AG04450 (cell line): Measurements from ENCODE around the gene CNTN1. TPM values are rescaled to one million over a fixed set of nuclear protein-coding genes. Genes with fewer than 3 reads are reported as not detected.
A peak's percentile ranks its signal among the peaks of the same experiment; 100 is the strongest.

Experiments used
- CTCF ChIA-PET: fragments of 300-600, 350-600 bp; formaldehyde crosslinking; extraction: SDS; loops from one replicate; lab custom pipeline; 2022; ENCODE audit warnings: antibody characterized with exemption, inconsistent platforms; lab: Charles Lee
- POLR2A ChIA-PET: fragments of 350-600 bp; formaldehyde crosslinking; extraction: SDS; loops from one replicate; lab custom pipeline; 2021; ENCODE audit warnings: antibody characterized with exemption, inconsistent platforms; lab: Yijun Ruan, JAX
- DNase-seq: peaks from one replicate; pipeline ENCODE4 v3.0.0-alpha.2; 2011; ENCODE audit warnings: low read depth, low spot score
- H3K27ac ChIP-seq: one replicate; pipeline ENCODE4 v1.5.1; 2012; ENCODE audit warnings: low read depth, low read length, control low read depth
- H3K27me3 ChIP-seq: one replicate; pipeline ENCODE4 v1.6.0; 2012; ENCODE audit warnings: low read length; ENCODE audit not compliant: control insufficient read depth, insufficient read depth
- H3K4me3 ChIP-seq: 2 replicates; pipeline ENCODE4 v1.5.1; 2011; ENCODE audit warnings: mild to moderate bottlenecking, low read depth, low read length, control low read depth
- H3K9me3 ChIP-seq: 2 replicates; pipeline ENCODE4 v1.5.1; 2012; ENCODE audit warnings: low read length; ENCODE audit not compliant: control insufficient read depth, insufficient read depth
- polyA plus RNA-seq: library from polyadenylated mRNA; depleted of rRNA; stranded (reverse); fragments of >200 nt; gene quantifications from 2 replicates; pipeline ENCODE4 v1.2.3, GENCODE V29; 2011
- TF ChIP-seq, protein P1 (sequence below): IDR thresholded peaks from 2 replicates; pipeline ENCODE4 v1.5.1; 2011; ENCODE audit warnings: low read depth, low read length, control low read depth, inconsistent platforms

CNTN1 gene
- polyA plus RNA-seq, 1 experiment, result 0.19 TPM

DNA sequence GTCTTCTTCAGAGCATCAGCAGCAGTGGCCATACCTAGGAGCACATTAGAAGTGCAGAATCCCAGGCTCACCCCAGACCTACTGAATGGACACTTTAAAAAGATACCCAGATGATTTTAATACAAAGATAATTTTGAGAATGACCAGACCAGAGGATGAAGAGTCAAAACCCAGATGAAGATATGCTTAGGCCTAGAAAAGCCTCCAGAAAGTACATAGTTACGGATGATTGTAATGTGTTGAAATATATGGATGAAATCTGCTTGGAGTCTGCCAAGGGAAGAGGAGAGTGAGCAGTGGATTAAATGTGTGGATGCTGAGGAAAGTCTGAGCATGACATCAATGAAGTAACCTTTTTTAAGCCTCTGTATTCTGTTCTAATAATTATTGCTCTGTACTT is 245.7 kb downstream of the CNTN1 start:
- ChIA-PET POLR2A (no interaction called here), CTCF (no interaction called here)
- H3K9me3 ChIP-seq, result no peaks in the 10 kb centered on the region
- no peak overlapping the region for H3K27ac ChIP-seq
- no peaks in the 10 kb centered on the region for H3K27me3 ChIP-seq
- no peak overlapping the region for H3K4me3 ChIP-seq
- no peak for DNase-seq
- TF ChIP-seq, protein P1, sequence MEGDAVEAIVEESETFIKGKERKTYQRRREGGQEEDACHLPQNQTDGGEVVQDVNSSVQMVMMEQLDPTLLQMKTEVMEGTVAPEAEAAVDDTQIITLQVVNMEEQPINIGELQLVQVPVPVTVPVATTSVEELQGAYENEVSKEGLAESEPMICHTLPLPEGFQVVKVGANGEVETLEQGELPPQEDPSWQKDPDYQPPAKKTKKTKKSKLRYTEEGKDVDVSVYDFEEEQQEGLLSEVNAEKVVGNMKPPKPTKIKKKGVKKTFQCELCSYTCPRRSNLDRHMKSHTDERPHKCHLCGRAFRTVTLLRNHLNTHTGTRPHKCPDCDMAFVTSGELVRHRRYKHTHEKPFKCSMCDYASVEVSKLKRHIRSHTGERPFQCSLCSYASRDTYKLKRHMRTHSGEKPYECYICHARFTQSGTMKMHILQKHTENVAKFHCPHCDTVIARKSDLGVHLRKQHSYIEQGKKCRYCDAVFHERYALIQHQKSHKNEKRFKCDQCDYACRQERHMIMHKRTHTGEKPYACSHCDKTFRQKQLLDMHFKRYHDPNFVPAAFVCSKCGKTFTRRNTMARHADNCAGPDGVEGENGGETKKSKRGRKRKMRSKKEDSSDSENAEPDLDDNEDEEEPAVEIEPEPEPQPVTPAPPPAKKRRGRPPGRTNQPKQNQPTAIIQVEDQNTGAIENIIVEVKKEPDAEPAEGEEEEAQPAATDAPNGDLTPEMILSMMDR, result no peak

DNA sequence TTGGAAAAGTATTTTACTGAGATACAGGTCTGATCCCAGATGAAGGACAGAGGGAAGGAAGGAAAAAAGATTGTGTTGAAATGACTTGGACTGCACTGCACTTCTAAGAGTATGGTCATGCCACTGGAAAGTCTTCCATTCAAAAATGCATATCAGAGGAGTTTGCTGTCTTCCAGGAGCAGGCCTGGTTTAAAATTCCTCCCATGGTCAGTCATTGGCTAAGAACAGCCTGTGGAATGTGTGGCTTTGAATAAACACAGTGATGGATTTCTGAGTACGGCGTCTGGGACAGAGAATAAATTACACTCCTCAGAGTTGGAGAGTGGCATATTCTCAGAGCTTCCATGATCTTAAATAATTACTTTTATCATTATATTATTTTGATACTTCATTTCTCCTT is 250.1 kb downstream of the CNTN1 start:
- TF ChIP-seq, protein P1, result no peak
- no peaks in the 10 kb centered on the region for H3K27me3 ChIP-seq
- DNase-seq, result no peak
- H3K9me3 ChIP-seq, result no peaks in the 10 kb centered on the region
- ChIA-PET POLR2A (no interaction called here), CTCF (interaction anchor here (0.6 to 2.2 kb wide), 3 partner anchors 20 to 1082 kb away, joined by 3 to 6 read pairs (median 6); no protein-coding TSS in a partner anchor)
- H3K27ac ChIP-seq, result no peak overlapping the region
- H3K4me3 ChIP-seq, result no peak overlapping the region

DNA sequence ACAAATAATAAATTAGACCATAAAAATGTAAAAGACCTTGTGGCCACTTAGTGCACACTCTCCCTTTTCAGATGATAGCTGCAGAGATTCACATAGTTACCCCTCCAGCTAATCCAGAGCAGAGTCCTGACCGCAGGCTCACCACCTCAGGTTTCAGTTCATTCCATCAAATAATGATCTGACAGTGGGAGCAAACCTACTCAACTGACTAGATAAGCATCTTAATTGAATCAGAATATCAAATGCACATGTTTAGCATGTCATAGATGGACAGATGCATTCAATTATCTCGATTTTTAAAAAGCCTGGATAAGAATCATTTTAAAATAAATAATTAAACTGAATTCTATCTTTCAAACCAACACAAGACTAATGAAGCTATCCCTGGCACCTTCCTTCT is 253.5 kb downstream of the CNTN1 start:
- Histone ChIP-seq H3K4me3 (no peak overlapping the region), H3K27ac (no peak overlapping the region), H3K9me3 (no peaks in the 10 kb centered on the region), H3K27me3 (no peaks in the 10 kb centered on the region)
- CTCF ChIA-PET, result interaction anchor here (0.8 to 3.3 kb wide), 10 partner anchors 11 to 1426 kb away, joined by 3 to 59 read pairs (median 5); no protein-coding TSS in a partner anchor
- no peak for DNase-seq
- POLR2A ChIA-PET, result no interaction called here
- TF ChIP-seq, protein P1, result no peak

DNA sequence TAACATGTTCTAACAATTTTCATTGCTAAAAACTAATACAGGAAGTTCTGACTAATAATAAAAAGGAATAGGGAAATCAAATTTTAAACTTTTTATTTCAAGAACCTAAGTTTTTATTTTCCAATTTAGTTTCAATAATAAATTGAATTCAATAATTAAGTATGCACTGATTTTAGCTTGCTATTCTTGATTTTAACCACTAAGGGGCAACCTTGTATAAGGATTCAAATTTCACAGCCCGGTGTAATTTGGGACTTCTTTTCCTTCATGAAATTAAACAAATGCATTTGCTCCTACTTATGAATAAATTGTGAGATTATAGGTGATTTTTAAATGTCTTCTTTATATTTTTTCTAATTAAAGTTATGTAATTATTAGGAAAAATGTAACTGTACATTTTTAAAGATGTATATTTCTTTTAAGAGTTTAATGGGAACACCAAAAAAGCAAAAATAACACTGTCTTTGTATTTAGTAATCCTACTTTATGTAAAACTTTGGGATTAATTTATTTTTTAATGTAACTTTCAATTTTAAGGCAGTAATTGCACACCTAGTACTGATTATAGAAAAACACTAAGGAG is 254.5 kb downstream of the CNTN1 start:
- ChIA-PET CTCF (interaction anchor here (0.6 to 3.3 kb wide), 17 partner anchors 10 to 1425 kb away, joined by 3 to 59 read pairs (median 3); no protein-coding TSS in a partner anchor), POLR2A (no interaction called here)
- no peaks in the 10 kb centered on the region for H3K9me3 ChIP-seq
- no peak overlapping the region for H3K27ac ChIP-seq
- TF ChIP-seq, protein P1, result peak; percentile 60
- DNase-seq, result no peak
- no peaks in the 10 kb centered on the region for H3K27me3 ChIP-seq
- H3K4me3 ChIP-seq, result no peak overlapping the region

DNA sequence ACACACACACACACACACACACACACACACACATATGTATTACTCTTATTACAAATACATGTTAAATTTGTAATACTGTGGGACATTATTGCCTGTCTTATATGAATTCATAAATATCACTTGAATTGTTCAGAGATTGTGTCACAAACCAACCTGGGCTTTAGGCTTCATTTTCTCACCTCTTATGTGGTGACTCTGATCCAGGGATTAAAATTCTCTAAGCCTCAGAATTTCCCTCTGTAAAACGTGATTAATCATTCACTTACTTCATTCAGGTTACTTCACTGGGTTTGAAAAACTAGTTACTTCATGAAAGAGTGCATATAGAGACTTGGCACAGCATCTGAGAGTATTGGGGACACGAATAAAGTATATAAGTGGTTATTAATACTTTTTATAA is 255.6 kb downstream of the CNTN1 start:
- DNase-seq, result no peak
- ChIA-PET CTCF (interaction anchor here (0.6 to 3.3 kb wide), 3 partner anchors 34 to 1076 kb away, joined by 3 to 59 read pairs (median 3); no protein-coding TSS in a partner anchor), POLR2A (interaction anchor here (0.6 kb wide), 1 partner anchor 220 kb away, joined by 3 read pairs; no protein-coding TSS in a partner anchor)
- TF ChIP-seq, protein P1, result no peak
- Histone ChIP-seq H3K4me3 (no peak overlapping the region), H3K27me3 (no peaks in the 10 kb centered on the region), H3K9me3 (no peaks in the 10 kb centered on the region), H3K27ac (no peak overlapping the region)
